Spleen (tissue), 7 donors: ENCODE data around the gene C9orf78.
A peak's percentile ranks its signal among the peaks of the same experiment; 100 is the strongest.

Source experiments
- POLR2A ChIP-seq, 3 donors: fragments of 450-650 bp; IDR thresholded peaks; one replicate each; pipeline ENCODE4 v1.5.1; 2017; ENCODE audit warnings: antibody characterized with exemption in 3 of 3, mild to moderate bottlenecking in 1 of 3
- POLR2AphosphoS5 ChIP-seq, 3 donors: sonication (generic); formaldehyde crosslinking; IDR thresholded peaks; one replicate each; pipeline ENCODE4 v1.5.1; 2017; ENCODE audit warnings: antibody characterized with exemption in 3 of 3
- TF ChIP-seq, protein P1 (sequence below), 11 experiments: fragments of 200-600 bp in 7 of 11; fragments of 450-650 bp in 4 of 11; sonication (generic) in 4 of 11; IDR thresholded peaks in 8 of 11; conservative IDR thresholded peaks in 3 of 11; 1 replicate in 7 of 11; 2 replicates in 4 of 11; pipeline versions ENCODE4 v1.4.0 to v1.8.0; 2016 to 2021; ENCODE audit warnings: antibody characterized with exemption in 11 of 11, inconsistent platforms in 4 of 11, mild to moderate bottlenecking in 1 of 11
- donor health status: DM: no; HTN: no; CAD: no; lungs with moderate emphysema.
- donor health status: DM: no; HTN: no; CAD: no.
- donor health status: DM: no; HTN: no; CAD: no.

DNA sequence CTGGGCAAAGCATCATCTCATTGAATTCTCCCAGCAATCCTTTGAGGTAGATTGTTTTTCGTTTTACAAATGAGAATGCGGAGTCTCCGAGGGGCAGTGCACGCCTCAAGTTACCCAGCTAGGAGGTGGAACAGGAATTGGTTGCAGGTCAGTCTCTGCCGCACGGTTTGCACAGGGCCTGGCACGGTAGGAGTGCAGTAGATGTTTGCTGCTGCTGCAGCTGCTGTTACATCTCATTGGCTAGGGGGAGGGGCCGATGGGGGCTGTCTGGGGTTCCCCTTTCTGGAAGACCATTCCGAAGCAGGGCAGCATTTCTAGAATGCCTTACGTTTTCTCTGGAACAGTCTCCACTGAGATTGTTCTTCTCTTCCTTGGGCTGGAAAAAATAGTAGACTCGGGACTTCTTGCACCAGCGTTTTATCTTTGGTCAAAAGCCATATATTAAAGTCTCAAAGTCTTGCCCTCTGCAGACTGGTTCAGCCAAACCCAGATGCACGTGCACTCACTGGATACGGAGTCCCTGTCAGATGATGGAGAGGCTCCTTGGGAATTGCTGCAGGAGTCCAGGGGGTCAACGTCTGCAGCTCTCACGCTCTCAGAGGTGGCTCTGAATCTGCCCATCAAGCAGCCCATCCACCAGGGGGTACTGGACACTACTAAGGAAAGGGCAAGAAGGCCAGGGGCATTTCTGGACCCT lies 1.4 kb upstream of the C9orf78 start:
- TF ChIP-seq POLR2A (IDR thresholded peaks at IDR 0.05): no peak
- TF ChIP-seq, protein P1, sequence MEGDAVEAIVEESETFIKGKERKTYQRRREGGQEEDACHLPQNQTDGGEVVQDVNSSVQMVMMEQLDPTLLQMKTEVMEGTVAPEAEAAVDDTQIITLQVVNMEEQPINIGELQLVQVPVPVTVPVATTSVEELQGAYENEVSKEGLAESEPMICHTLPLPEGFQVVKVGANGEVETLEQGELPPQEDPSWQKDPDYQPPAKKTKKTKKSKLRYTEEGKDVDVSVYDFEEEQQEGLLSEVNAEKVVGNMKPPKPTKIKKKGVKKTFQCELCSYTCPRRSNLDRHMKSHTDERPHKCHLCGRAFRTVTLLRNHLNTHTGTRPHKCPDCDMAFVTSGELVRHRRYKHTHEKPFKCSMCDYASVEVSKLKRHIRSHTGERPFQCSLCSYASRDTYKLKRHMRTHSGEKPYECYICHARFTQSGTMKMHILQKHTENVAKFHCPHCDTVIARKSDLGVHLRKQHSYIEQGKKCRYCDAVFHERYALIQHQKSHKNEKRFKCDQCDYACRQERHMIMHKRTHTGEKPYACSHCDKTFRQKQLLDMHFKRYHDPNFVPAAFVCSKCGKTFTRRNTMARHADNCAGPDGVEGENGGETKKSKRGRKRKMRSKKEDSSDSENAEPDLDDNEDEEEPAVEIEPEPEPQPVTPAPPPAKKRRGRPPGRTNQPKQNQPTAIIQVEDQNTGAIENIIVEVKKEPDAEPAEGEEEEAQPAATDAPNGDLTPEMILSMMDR (IDR thresholded peaks at IDR 0.05 in 8 of 11, conservative IDR thresholded peaks at IDR 0.05 in 3 of 11): no peak
- TF ChIP-seq POLR2AphosphoS5 (IDR thresholded peaks at IDR 0.05): peak in 1 of 3 donors; percentile 62
